ENCODE results near the gene NGEF. TPM values are rescaled to one million over a fixed set of nuclear protein-coding genes. Genes with fewer than 3 reads are reported as not detected.

NGEF gene
- total RNA-seq, 1 experiment from 2014 or later = 1.9 TPM

DNA sequence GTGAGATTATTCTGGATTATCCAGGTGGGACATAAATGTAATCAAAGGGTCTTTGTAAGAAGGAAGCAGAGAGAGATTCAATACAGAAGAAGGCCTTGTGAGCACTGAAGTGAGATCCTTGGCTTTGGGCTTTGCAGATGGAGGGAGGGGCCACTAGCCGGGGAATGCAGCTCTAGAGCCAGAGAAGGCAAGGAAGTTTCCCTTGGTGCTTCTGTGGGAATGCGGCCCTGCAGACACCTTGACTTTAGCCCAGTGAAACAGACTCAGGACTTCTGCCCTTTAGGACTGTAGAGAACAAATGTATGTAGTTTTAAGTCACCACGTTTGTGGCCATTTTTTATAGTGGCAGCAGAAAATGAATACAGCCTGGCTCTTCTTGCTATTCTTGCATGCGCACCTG lies 27.5 kb upstream of the NGEF start:
- Mint-ChIP-seq H3K4me3 (no peak overlapping the region), H3K27me3 (ENCODE audit: low read depth) (peaks cover 7% of the 10 kb centered on the region), H3K9me3 (no peaks in the 10 kb centered on the region), H3K4me1 (no peaks in the 10 kb centered on the region), H3K36me3 (ENCODE audit: insufficient read depth in 1 of 3, low read depth in 3 of 3) (no peaks in the 10 kb centered on the region), H3K27ac (no peak overlapping the region)
- Histone ChIP-seq H4K20me1 (ENCODE audit: control insufficient read depth, insufficient read depth, insufficient read length) (no peaks in the 10 kb centered on the region), H3K4me2 (ENCODE audit: insufficient read depth, insufficient read length, low read length) (no peak overlapping the region), H3K23me2 (ENCODE audit: insufficient read length, low read depth, low read length, poor library complexity, severe bottlenecking) (no peaks in the 10 kb centered on the region), H3K4ac (ENCODE audit: low read depth, low read length) (no peak overlapping the region), H3T11ph (ENCODE audit: low read length) (no peak overlapping the region), H3K27me3 (ENCODE audit: insufficient read depth, low read length) (no peaks in the 10 kb centered on the region; the same call in 1 of the 2 replicates), H3K14ac (ENCODE audit: insufficient read depth, low read length) (no peak overlapping the region), H3K4me1 (ENCODE audit: insufficient read depth, low read length) (no peaks in the 10 kb centered on the region), H2BK12ac (ENCODE audit: insufficient read length, low read depth, low read length) (no peak overlapping the region), H3K56ac (ENCODE audit: insufficient read length, low read depth, low read length) (no peak overlapping the region), H2BK20ac (ENCODE audit: low read depth, low read length, poor library complexity, severe bottlenecking) (no peak overlapping the region), H4K5ac (ENCODE audit: insufficient read length, low read depth, low read length) (no peak overlapping the region), H3K9ac (ENCODE audit: extremely low read depth, insufficient read length, low read length) (no peak overlapping the region), H2BK120ac (ENCODE audit: low read depth, low read length, poor library complexity, severe bottlenecking) (no peak overlapping the region), H3K9me3 (ENCODE audit: control insufficient read depth, low read depth, low read length) (no peaks in the 10 kb centered on the region), H2BK15ac (ENCODE audit: low read depth, low read length) (no peak overlapping the region), H2AFZ (ENCODE audit: low read length) (no peak overlapping the region), H3K79me2 (ENCODE audit: insufficient read depth, low read length) (0 out of 2 replicates have a peak, but pooled peaks cover 1% of the 10 kb centered on the region), H3K27ac (ENCODE audit: insufficient read length, low read depth, low read length) (no peak overlapping the region), H3K79me1 (ENCODE audit: insufficient read depth, low read depth, low read length, poor library complexity, severe bottlenecking) (no peaks in the 10 kb centered on the region), H2BK5ac (ENCODE audit: insufficient read length, low read length) (no peak overlapping the region), H3K18ac (ENCODE audit: insufficient read length, low read depth, low read length) (no peak overlapping the region), H3K23ac (ENCODE audit: insufficient read length, low read depth, low read length) (no peak overlapping the region), H4K91ac (ENCODE audit: insufficient read length, low read depth, low read length) (no peak overlapping the region), H4K8ac (replicated peaks; ENCODE audit: insufficient read length, low read depth, low read length) (no peak overlapping the region), H2AK5ac (ENCODE audit: insufficient read length, low read length) (no peak overlapping the region)
- TF ChIP-seq, protein P1, sequence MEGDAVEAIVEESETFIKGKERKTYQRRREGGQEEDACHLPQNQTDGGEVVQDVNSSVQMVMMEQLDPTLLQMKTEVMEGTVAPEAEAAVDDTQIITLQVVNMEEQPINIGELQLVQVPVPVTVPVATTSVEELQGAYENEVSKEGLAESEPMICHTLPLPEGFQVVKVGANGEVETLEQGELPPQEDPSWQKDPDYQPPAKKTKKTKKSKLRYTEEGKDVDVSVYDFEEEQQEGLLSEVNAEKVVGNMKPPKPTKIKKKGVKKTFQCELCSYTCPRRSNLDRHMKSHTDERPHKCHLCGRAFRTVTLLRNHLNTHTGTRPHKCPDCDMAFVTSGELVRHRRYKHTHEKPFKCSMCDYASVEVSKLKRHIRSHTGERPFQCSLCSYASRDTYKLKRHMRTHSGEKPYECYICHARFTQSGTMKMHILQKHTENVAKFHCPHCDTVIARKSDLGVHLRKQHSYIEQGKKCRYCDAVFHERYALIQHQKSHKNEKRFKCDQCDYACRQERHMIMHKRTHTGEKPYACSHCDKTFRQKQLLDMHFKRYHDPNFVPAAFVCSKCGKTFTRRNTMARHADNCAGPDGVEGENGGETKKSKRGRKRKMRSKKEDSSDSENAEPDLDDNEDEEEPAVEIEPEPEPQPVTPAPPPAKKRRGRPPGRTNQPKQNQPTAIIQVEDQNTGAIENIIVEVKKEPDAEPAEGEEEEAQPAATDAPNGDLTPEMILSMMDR (conservative IDR thresholded peaks at IDR 0.05) = no peak
- no CpG with 5 or more reads among the region's 4 CpGs for WGBS (ENCODE audit: extremely low coverage, insufficient read length, low lambda C conversion rate)
- no peak for DNase-seq

Measured in H9 (cell line).